ENCODE data around the gene BSDC1.

DNA sequence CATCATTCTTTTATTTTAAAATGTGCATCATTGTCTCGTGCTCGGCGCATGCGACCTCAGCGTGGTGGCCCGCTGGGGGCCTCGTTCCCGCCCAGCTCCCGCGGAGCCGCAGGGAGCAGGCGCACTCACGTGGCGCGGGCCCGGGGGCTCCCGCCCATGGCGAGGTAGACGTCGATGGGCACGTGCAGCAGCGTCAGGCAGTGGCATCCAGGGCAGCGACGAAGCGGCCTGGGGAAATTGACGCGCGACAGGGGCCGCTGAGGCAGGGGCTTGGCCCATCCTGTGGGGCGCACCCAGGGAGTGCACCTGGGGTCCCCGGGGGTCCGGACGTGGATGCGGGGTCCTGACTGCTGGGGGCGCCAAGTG lies 33.0 kb downstream of the BSDC1 start:
- TF ChIP-seq, protein P1, sequence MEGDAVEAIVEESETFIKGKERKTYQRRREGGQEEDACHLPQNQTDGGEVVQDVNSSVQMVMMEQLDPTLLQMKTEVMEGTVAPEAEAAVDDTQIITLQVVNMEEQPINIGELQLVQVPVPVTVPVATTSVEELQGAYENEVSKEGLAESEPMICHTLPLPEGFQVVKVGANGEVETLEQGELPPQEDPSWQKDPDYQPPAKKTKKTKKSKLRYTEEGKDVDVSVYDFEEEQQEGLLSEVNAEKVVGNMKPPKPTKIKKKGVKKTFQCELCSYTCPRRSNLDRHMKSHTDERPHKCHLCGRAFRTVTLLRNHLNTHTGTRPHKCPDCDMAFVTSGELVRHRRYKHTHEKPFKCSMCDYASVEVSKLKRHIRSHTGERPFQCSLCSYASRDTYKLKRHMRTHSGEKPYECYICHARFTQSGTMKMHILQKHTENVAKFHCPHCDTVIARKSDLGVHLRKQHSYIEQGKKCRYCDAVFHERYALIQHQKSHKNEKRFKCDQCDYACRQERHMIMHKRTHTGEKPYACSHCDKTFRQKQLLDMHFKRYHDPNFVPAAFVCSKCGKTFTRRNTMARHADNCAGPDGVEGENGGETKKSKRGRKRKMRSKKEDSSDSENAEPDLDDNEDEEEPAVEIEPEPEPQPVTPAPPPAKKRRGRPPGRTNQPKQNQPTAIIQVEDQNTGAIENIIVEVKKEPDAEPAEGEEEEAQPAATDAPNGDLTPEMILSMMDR (IDR thresholded peaks at IDR 0.05) = no peak
- TF ChIP-seq POLR2A (IDR thresholded peaks at IDR 0.05) (no peak), POLR2AphosphoS5 (IDR thresholded peaks at IDR 0.05) (peak; percentile 31)

Measured in prostate gland (tissue), 2 donors.